Heart right ventricle (tissue), 16 donors: ENCODE results near the gene TRIM6. TPM values are rescaled to one million over a fixed set of nuclear protein-coding genes. Genes with fewer than 3 reads are reported as not detected.
A peak's percentile ranks its signal among the peaks of the same experiment; 100 is the strongest.
"Not testable (repeated sequence)": the region's sequence is repeated elsewhere in the genome, so short reads cannot be mapped to it uniquely, and the experiment has no call there.

Source experiments
- ATAC-seq, 8 donors: fragments of 200-7000 bp; cut with Tn5 transposase; one replicate each; pipeline ENCODE4 v1.9.1; 2020; ENCODE audit warnings: mild to moderate bottlenecking in 8 of 8, moderate library complexity in 8 of 8, moderate number of reproducible peaks in 1 of 8
- DNase-seq, 2 donors: peaks; one replicate each; pipeline ENCODE4 v3.0.0-alpha.2; 2020
- H3K27ac ChIP-seq, 10 donors: fragments of 200-600 bp; sonication (generic) in 2 of 10; one replicate each; pipeline versions ENCODE4 v1.5.0 to v1.8.0; 2020 to 2022; ENCODE audit warnings: mild to moderate bottlenecking in 3 of 10
- H3K27me3 ChIP-seq, 7 donors: fragments of 200-600 bp; one replicate each; pipeline ENCODE4 v1.8.0; 2021 to 2022; ENCODE audit warnings: mild to moderate bottlenecking in 2 of 7
- H3K36me3 ChIP-seq, 9 donors: fragments of 200-600 bp; sonication (generic) in 1 of 9; one replicate each; pipeline versions ENCODE4 v1.5.0 to v1.8.0; 2020 to 2022; ENCODE audit warnings: mild to moderate bottlenecking in 2 of 9
- H3K4me1 ChIP-seq, 9 donors: fragments of 200-600 bp; sonication (generic) in 1 of 9; one replicate each; pipeline versions ENCODE4 v1.5.0 to v1.8.0; 2020 to 2022; ENCODE audit warnings: mild to moderate bottlenecking in 4 of 9
- H3K4me3 ChIP-seq, 10 donors: fragments of 200-600 bp; sonication (generic) in 2 of 10; one replicate each; pipeline versions ENCODE4 v1.5.0 to v1.8.0; 2020 to 2022; ENCODE audit warnings: mild to moderate bottlenecking in 7 of 10, moderate library complexity in 2 of 10
- H3K9me3 ChIP-seq, 11 donors: fragments of 200-600 bp in 10 of 11; sonication (generic) in 2 of 11; one replicate each; pipeline versions ENCODE4 v1.5.0 to v1.8.0; 2013 to 2022; ENCODE audit warnings: mild to moderate bottlenecking in 2 of 11, control low read depth in 1 of 11, moderate library complexity in 1 of 11
- WGBS, 2 donors: extraction: QIAGEN DNeasy Blood & Tissue Kit; methylation state at CpG; one replicate each; pipeline ENCODE4 v1.1.7; 2013; ENCODE audit warnings: inconsistent platforms in 1 of 2; 5-methylcytosine and 5-hydroxymethylcytosine counted together
- intact Hi-C, 10 donors: fragments of 100-400 bp; cut with DNase I; formaldehyde crosslinking; loops; one replicate each; pipeline versions ENCODE4 v1.11.1 to v1.14.2; 2022
- polyA plus RNA-seq, 2 donors: library from polyadenylated mRNA; stranded (reverse); fragments of 200-250 nt; gene quantifications; one replicate each; pipeline ENCODE4 v1.2.3, GENCODE V29; 2013
- total RNA-seq, 10 donors: library from RNA; stranded (reverse); fragmentation: NEBNext Ultra II Directional in 3 of 10; extraction: Animal tissue kit (Norgen Biotek cat#: 25700) in 3 of 10; gene quantifications; one replicate each; pipeline versions ENCODE4 v1.2.1 to v1.2.4, GENCODE V29; 2021 to 2023
- TF ChIP-seq, protein P1 (sequence below), 9 donors: fragments of 200-600 bp; sonication (generic) in 2 of 9; IDR thresholded peaks; one replicate each; pipeline versions ENCODE4 v1.5.0 to v1.8.0; 2021 to 2022; ENCODE audit warnings: antibody characterized with exemption in 9 of 9, mild to moderate bottlenecking in 5 of 9, moderate library complexity in 1 of 9
- donor health status: Arrhythmogenic right ventricular cardiomyopathy.
- donor health status: ischemic (EF 13 %, LVEDD 7.1; RV severe dilation, severe dysfunction).
- donor health status: healthy with polysubstance abuse.
- donor health status: DM: no; HTN: yes; CAD: no.
- donor health status: DM: no; HTN: no; CAD: no.
- donor health status: ischemic (EF 25% LVEDD 6.9; RV normal size, moderate dysfunction).
- donor health status: ischemic (EF 25% LVEDD 5.7; RV mildly dilated, moderate dysfunction).
- donor health status: healthy.
- donor health status: DM: yes; HTN: yes; CAD: no.
- donor health status: Ischemic cardiomyopathy.
- donor health status: ischemic (EF 35%, LVEDD 5.7; RV mildly dilated, moderate dysfunction).
- donor health status: nonischemic (EF 11% LVEDD 7.7; RV severe dilation, severe dysfunction).
- donor health status: DM: yes; HTN: yes; CAD: no.
- donor health status: PGD.
- donor health status: ischemic (EF 29% LVEDD 5.4; RV normal size, mild dysfunction).
- donor health status: nonischemic (EF 23%, LVEDD 6.1; RV moderate dilation, normal function).

TRIM6 gene
- total and polyA plus RNA-seq, 12 donors, result 0.38 to 2.2 (median 0.85) TPM

DNA sequence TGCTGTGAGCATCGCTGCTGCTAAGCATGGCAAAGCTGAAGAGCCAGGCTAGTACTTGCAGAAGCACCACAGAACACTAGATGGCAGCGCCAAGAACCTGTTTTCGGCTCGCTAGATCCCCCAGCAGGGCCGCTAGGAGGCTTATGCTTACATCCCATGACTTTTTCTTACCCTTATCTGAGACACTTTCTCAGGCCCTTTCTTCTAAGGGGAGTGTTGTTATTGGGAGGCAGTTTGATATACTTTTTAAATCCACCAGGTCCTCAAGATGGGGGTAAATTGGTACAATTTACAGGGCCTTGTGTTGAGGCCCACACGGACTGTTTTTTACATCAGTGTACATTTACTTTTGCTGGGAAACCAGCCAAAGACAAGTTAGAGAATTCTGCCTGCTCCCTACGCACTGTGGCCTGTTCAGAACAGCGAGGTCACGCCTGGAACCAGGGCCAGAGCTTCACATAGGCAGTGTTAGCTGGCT lies 4.0 kb downstream of the TRIM6 start:
- intact Hi-C loops, result loop anchor here in 4 of 10 donors (5.0 to 10.0 kb wide), 2 partner anchors 204 to 207 kb away; partner anchors contain the start of gene OR52N2 (in 4 of the 4)
- TF ChIP-seq, protein P1, sequence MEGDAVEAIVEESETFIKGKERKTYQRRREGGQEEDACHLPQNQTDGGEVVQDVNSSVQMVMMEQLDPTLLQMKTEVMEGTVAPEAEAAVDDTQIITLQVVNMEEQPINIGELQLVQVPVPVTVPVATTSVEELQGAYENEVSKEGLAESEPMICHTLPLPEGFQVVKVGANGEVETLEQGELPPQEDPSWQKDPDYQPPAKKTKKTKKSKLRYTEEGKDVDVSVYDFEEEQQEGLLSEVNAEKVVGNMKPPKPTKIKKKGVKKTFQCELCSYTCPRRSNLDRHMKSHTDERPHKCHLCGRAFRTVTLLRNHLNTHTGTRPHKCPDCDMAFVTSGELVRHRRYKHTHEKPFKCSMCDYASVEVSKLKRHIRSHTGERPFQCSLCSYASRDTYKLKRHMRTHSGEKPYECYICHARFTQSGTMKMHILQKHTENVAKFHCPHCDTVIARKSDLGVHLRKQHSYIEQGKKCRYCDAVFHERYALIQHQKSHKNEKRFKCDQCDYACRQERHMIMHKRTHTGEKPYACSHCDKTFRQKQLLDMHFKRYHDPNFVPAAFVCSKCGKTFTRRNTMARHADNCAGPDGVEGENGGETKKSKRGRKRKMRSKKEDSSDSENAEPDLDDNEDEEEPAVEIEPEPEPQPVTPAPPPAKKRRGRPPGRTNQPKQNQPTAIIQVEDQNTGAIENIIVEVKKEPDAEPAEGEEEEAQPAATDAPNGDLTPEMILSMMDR (IDR thresholded peaks at IDR 0.05), result peak; percentile 29 to 85 (median 76)
- Histone ChIP-seq H3K4me1 (peaks cover 6 to 23% (median 13%) of the 10 kb centered on the region in 9 donors), H3K36me3 (peaks cover 0 to under 1% (median 0%) of the 10 kb centered on the region in 9 donors), H3K4me3 (no peak overlapping the region), H3K27ac (peak overlapping the region in 3 of 10 donors; percentile 27 to 56 (median 38)), H3K9me3 (no peaks in the 10 kb centered on the region), H3K27me3 (no peaks in the 10 kb centered on the region)
- DNase-seq (peak; percentile 50 to 63), ATAC-seq (peak; percentile 69 to 85 (median 80))
- 37 to 42% methylated on average over 9 of the region's 9 CpGs for WGBS, 2 donors

DNA sequence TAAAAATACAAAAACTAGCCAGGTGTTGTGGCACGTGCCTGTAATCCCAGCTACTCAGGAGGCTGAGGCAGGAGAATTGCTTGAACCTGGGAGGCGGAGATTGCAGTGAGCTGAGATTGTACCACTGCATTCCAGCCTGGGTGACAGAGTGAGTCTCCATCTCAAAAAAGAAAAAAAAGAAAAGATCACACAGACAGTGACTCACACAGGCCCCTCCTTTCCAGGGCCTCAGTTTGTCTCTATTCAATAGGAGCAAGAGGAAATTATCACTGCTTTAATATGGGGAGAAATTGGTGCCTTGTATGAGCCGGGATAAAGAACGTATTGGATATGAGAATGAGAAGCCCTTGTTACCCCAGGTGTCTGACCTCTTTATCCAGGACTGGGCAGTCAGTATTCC lies 6.4 kb downstream of the TRIM6 start:
- not testable (repeated sequence) for H3K4me1 ChIP-seq, ATAC-seq, H3K27ac ChIP-seq, H3K9me3 ChIP-seq, DNase-seq, H3K27me3 ChIP-seq, H3K4me3 ChIP-seq
- intact Hi-C loops, result loop anchor here in 4 of 10 donors (5.0 to 10.0 kb wide), 2 partner anchors 202 to 205 kb away; partner anchors contain the start of gene OR52N2 (in 4 of the 4)
- 93 to 98% methylated on average over 4 of the region's 4 CpGs for WGBS, 2 donors
- H3K36me3 ChIP-seq, result peaks cover 0 to 13% (median 0%) of the 10 kb centered on the region in 9 donors

DNA sequence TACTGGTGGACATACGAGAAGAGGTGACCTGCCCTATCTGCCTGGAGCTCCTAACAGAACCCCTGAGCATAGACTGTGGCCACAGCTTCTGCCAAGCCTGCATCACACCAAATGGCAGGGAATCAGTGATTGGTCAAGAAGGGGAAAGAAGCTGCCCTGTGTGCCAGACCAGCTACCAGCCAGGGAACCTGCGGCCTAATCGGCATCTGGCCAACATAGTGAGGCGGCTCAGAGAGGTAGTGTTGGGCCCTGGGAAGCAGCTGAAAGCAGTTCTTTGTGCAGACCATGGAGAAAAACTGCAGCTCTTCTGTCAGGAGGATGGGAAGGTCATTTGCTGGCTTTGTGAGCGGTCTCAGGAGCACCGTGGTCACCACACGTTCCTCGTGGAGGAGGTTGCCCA lies 6.9 kb downstream of the TRIM6 start:
- Histone ChIP-seq H3K9me3 (no peaks in the 10 kb centered on the region), H3K27me3 (no peaks in the 10 kb centered on the region), H3K36me3 (peaks cover 0 to 13% (median 0%) of the 10 kb centered on the region in 9 donors), H3K27ac (no peak overlapping the region), H3K4me3 (no peak overlapping the region), H3K4me1 (peaks cover 0 to 8% (median 6%) of the 10 kb centered on the region in 9 donors)
- 97% methylated on average over 8 of the region's 8 CpGs for WGBS, 2 donors
- TF ChIP-seq, protein P1 (IDR thresholded peaks at IDR 0.05), result no peak
- DNase-seq (no peak), ATAC-seq (no peak)
- intact Hi-C loops, result loop anchor here in 4 of 10 donors (5.0 to 10.0 kb wide), 2 partner anchors 201 to 204 kb away; partner anchors contain the start of gene OR52N2 (in 4 of the 4)

DNA sequence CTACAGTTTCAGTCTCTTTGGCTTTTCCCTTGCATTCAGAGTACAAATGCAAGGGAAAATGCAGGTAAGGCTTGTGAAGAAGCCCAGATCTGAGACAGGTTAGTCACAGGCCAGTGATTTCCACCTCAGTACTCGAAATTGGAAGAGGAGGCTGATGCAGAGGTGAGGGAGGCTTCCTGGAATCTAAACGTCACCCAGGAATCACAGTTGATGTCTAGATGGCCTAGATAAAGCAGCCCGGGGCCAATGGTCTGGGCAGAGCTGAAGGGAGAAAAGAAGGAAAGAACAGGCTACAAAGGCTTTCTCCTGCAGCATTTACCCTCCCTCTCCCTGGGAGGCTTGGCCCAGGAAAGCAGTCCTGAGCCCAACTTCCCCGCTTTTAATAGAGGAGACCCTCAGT lies 8.5 kb downstream of the TRIM6 start:
- no peaks in the 10 kb centered on the region for H3K9me3 ChIP-seq
- no peaks in the 10 kb centered on the region for H3K27me3 ChIP-seq
- intact Hi-C loops, result loop anchor here in 4 of 10 donors (5.0 to 10.0 kb wide), 2 partner anchors 200 to 202 kb away; partner anchors contain the start of gene OR52N2 (in 4 of the 4)
- DNase-seq (no peak), ATAC-seq (no peak)
- H3K36me3 ChIP-seq, result peaks cover 0 to 13% (median 0%) of the 10 kb centered on the region in 9 donors
- H3K4me1 ChIP-seq, result peaks cover 0 to 8% (median 6%) of the 10 kb centered on the region in 9 donors
- TF ChIP-seq, protein P1 (IDR thresholded peaks at IDR 0.05), result no peak
- H3K4me3 ChIP-seq, result no peak overlapping the region
- no peak overlapping the region for H3K27ac ChIP-seq
- WGBS, 2 donors, result 79% methylated on average over 4 of the region's 4 CpGs

DNA sequence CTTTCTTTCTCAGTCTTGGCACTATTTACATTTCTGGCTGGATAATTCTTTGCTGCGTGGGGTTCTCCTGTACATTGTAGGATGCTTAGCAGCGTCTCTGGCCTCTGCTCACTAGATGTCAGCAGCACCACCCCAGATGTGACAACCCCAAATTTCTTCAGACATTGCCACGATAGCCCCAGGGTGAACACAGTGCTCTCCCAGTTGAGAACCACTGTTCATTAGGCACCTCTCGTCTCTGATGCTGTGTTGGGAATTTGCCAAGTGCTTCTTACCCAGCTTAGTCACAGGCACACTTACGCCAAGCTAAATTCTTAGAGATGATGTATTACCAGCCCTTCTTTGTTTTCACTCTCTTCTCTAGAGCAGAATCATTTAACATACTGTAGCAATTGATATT lies 9.4 kb downstream of the TRIM6 start:
- H3K4me3 ChIP-seq, result no peak overlapping the region
- WGBS, 2 donors, result 84 to 85% methylated on average over 5 of the region's 5 CpGs
- ATAC-seq (no peak), DNase-seq (no peak)
- intact Hi-C loops, result loop anchor here in 3 of 10 donors (10.0 kb wide), 1 partner anchor 199 kb away; the partner anchor contains the start of gene OR52N2 (in 3 of the 3)
- TF ChIP-seq, protein P1 (IDR thresholded peaks at IDR 0.05), result no peak
- no peak overlapping the region for H3K27ac ChIP-seq
- H3K27me3 ChIP-seq, result no peaks in the 10 kb centered on the region
- no peaks in the 10 kb centered on the region for H3K9me3 ChIP-seq
- peaks cover 0 to 3% (median 0%) of the 10 kb centered on the region in 9 donors for H3K4me1 ChIP-seq
- peaks cover 0 to 17% (median 0%) of the 10 kb centered on the region in 9 donors for H3K36me3 ChIP-seq
